GM12801 (cell line): ENCODE results near the gene DPF1.

Source experiments
- CTCF ChIP-seq: IDR thresholded peaks from one replicate; pipeline ENCODE4 v1.5.1; 2011; ENCODE audit warnings: control low read depth; ENCODE audit not compliant: insufficient read length; ENCODE audit errors: extremely low read depth

The DPF1 gene

GRCh38 chr19:38190793-38191192 is 33.2 kb downstream of the DPF1 start:
- no peak for TF ChIP-seq CTCF

- no peak for TF ChIP-seq CTCF
These were observed 34.0 kb downstream of the DPF1 start for GRCh38 chr19:38190061-38190460.

GRCh38 chr19:38185562-38185961 is 38.5 kb downstream of the DPF1 start:
- no peak for TF ChIP-seq CTCF

GRCh38 chr19:38184815-38185214 is 39.2 kb downstream of the DPF1 start:
- TF ChIP-seq CTCF = no peak

- TF ChIP-seq CTCF = no peak
These were observed 40.6 kb downstream of the DPF1 start for GRCh38 chr19:38183251-38183897.

GRCh38 chr19:38182536-38183210 is 41.3 kb downstream of the DPF1 start:
- TF ChIP-seq CTCF = no peak

GRCh38 chr19:38180071-38180470 is 44.0 kb downstream of the DPF1 start:
- TF ChIP-seq CTCF = no peak
